HG02973 (cell line): Measurements from ENCODE around the gene STIM1.
A peak's percentile ranks its signal among the peaks of the same experiment; 100 is the strongest.

Source experiments
- ATAC-seq: cut with Tn5 transposase; IDR thresholded peaks from one replicate; pipeline ENCODE4 v1.9.1; 2021; ENCODE audit warnings: moderate library complexity; ENCODE audit not compliant: unreplicated experiment

Gene STIM1

DNA sequence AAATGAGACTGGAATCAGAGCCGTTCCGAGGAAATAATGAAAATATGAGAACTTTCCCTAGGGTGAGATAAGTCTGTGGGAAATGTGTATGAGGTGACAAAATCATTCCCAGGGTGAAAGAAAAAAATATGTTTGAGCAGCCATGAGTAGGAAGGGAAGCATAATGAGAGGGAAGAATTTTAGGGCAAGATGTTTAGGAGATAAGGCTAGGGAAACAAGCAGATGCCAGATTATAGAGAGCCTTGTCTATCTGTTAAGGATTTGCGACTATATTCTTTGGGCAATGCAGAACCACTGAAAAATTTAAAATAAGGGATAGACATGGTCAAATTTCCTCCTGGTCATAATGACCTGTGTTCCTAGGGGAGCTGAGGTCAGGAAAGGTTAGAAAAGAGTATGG is 54.4 kb downstream of the STIM1 start:
- no peak for ATAC-seq

DNA sequence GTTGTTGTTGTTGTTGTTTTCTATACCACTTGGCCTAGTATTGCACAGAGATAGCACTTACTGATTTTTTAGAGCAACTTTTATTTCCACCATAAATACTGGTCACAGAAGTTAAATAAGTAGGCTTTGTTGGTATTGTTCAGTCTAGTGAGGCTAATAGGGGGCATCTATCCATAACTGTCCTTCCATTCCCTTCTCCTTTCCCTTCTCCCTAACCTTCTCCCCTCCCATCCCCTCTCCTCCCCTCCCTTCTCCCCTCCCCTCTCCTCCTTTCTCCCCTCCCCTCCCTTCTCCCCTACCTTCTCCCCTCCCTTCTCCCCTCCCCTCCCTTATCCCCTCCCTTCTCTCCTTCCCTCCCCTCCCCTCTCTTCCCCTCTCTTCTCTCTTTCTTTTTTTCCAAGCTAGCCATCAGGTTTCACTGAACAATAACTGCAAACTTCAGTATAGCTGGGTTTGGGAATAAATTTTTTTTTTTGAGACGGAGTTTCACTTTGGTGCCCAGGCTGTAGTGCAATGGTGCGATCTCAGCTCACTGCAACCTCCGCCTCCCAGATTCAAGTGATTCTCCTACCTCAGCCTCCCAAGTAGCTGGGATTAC is 56.5 kb downstream of the STIM1 start:
- ATAC-seq = no peak

DNA sequence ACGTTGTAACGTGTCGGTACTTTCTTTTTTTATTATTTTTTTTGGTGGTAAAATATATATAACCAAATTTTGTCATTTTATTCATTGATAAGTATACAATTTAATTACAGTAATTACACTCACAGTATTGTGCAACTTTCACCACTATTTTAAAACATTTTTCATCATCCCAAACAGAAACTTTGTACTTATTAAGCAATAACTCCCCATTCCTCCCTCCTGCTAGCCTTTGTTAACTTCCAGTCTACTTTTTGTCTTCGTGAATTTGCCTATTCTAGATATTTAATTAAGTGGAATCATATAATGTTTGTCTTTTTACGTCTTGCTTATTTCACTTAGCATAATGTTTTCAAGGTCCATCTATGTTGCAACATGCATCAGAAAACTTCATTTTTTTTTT is 58.5 kb downstream of the STIM1 start:
- no peak for ATAC-seq

- ATAC-seq = no peak
Observed at GRCh38 chr11:3914805-3915204, 59.3 kb downstream of the STIM1 start.

- ATAC-seq = no peak
Observed at GRCh38 chr11:3916962-3917361, 61.5 kb downstream of the STIM1 start.

DNA sequence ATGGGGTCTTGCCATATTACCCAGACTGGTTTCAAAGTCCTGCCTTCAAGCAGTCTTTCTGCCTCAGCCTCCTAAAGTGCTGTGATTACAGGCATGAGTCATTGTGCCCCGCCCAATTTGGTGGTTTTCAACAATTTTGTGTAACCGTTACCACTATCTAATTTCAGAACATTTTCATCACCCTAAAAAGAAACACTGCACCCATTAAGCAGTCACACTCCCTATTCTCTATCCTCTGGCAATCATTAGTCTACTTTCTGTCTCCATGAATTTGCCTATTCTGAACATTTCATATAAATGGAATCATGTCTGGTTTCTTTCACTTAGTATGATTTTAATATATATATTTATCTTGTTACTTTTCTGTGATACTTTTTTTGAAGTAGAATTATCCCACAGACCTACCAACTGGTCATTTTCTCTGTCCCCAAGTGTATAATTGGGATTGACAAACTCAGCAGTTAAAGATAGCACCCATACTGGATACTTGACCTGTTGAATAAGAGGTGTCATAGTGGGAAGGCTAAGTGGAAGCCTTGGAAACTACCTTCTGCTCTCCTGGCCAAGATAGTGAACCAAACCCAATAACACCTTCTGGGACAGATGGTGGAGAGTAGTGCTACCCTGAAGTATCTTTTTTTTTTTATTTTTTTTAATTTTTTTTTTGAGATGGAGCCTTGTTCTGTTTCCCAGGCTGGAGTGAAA is 64.8 kb downstream of the STIM1 start:
- ATAC-seq = peak; percentile 79

- ATAC-seq = no peak
Observed at GRCh38 chr11:3922056-3922455, 66.6 kb downstream of the STIM1 start.

GRCh38 chr11:3925513-3925912 is 70.0 kb downstream of the STIM1 start:
- no peak for ATAC-seq

DNA sequence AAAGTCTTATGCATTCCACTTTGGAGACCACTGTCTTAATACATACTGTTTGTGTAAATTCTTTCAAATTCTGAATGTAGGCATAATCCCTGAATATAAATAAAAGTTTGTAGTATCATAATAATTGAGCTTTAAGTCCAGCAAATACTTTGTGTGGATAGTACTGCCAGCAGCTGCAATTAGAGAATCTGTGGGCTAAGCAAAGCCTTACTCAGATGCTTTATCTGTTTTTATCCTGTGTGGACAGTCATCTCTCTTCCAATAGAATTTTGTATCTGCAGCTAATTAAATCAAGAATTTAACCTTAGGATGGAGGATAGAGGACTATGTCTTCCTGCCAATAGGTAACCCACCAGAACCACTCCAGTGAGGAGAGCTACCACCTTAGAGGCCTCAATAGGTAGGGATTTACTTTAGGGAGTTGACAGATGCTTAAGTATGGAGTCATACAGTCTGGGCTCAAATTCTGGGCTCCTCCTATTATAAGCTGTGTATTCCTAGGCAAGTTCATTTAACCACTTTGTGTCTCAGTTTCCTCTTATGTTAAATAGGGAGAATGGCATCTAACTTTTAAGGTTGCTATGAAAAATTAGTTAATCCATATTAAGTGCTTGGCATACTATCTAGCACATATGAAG is 71.1 kb downstream of the STIM1 start:
- ATAC-seq = no peak

DNA sequence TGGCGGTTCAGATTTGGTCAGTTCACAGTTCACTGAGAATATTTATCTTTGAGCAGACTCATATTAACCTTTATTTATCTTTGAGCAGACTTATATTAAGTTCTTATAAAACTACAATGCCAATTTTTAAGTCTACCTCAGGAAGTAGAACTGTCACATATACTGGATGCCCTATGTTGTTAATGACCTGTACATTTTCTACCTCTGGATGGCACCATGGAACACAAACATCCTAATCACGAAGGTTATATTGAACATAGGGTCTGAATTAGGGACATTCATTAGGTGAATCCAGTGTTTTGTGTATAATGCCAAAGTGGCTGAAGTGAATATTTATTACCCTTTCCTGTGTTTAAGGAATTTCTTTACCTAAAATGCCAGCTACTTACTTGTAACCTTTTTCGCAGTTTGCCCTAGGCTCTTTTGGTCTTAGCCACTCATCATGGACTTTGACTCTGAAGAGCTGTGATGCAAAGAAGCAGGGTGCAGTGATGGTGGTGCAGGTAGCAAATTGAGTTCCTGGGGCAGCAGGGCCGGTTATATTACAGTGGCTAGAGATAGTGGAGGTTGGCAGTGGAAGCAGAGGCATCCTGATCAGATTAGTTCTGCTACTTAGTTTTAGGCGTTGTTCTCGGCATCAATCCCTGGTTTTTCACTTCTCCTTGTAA is 71.8 kb downstream of the STIM1 start:
- no peak for ATAC-seq

GRCh38 chr11:3929232-3929631 is 73.8 kb downstream of the STIM1 start:
- ATAC-seq = no peak

- ATAC-seq = no peak
Observed at GRCh38 chr11:3929649-3930048, 74.2 kb downstream of the STIM1 start.

DNA sequence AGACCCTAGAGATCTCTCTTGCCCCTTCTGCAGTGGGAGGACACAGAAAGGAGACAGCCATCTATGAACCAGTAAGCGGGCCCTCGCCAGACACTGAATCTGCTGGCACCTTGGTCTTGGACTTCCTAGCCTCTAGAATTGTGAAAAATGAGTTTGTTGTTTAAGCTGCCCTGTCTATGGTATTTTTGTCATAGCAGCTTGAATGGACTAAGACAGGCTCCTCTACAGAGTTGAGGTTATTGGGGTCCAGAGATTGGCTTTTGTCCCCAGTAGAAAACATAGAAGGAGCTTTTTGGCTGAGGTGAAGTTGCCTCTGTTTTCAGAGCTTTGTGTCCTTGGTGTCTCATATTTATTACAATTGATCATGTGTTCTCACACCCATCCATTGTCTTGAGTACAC is 77.2 kb downstream of the STIM1 start:
- no peak for ATAC-seq

- no peak for ATAC-seq
Observed at GRCh38 chr11:3933165-3933628, 77.7 kb downstream of the STIM1 start.

DNA sequence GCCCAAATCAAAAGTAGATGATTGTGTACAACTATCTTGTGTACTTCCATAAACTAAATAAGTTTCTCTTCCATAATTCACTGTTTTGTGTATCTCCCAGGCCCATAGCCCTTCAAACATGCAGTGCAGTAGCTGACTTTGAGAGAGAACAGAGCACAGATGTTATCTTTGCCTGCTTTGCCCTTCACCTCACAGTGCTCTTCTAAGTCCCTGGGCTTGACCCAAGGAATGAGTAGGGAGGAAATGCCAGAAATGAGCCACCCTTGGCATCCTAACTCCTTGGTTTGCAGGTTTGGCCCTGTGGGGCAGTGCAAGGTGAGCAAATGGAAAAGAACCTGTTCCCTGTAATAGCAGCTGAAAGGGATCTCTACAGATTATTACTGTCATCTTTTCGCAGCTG is 79.2 kb downstream of the STIM1 start:
- no peak for ATAC-seq

- no peak for ATAC-seq
Observed at GRCh38 chr11:3936517-3936916, 81.1 kb downstream of the STIM1 start.

- ATAC-seq = peak; percentile 49
Observed at GRCh38 chr11:3939211-3939610, 83.7 kb downstream of the STIM1 start.

DNA sequence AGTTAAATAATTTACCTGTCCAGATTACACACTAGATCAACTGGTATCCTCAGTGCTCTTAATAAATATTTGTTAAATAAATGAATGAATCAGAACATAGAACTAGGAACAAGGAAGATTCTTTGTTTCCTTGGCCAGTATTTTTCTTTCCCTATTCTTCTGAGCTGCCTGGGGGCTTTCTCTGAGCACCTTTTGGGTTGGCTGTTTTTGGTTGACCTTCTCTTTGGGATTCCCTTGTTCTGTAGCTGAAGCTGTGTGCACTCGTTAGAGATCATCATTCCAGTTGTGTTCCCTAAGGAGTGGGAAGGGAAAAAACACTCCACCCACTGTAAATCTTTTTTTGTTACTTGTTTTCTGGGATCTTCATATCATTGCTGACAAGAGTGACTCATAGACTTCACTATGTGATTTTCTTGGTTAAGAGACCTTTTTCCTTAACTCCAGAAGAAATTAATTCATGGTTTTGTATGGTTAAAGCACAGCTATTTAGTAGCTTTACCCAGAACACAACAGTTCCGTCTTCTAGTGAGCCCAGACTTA is 84.3 kb downstream of the STIM1 start:
- no peak for ATAC-seq

DNA sequence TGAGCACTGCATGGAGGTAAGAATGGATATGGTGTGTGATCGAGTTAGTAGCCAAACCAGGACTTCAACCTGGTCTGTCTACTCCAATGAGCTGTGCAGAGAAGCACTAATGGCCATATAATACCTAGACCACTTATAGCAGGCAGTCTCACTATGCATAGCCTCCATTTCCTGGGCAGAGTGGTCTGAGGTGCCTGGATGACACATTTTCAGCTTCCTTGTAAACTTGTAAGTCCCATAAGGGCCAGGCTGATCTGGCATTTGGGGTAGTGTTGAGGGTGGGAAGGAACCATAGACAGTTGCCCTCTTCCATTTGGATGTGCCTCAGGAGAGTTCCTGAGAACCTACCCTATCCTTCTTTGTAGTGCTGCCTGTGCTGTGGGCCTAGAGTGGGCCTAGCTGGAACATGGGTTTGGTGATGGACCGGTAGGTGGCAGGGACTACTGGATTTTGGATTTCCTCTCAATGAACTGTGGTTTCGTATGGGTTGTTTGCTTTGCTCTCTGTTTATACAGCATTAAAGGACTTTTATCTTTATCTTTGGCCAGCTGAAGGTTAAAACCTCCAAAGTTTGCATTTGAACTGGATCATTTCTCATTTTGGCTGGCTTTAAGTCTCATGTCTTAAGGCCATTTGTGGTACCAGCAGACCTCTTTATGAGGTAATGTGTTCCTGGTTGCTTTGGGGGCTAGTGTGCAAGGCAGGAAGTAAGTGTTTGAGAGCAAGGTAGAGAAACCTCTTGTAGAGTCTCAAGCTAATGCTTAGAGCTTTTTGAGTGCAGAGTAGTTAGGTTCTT is 86.9 kb downstream of the STIM1 start:
- no peak for ATAC-seq

DNA sequence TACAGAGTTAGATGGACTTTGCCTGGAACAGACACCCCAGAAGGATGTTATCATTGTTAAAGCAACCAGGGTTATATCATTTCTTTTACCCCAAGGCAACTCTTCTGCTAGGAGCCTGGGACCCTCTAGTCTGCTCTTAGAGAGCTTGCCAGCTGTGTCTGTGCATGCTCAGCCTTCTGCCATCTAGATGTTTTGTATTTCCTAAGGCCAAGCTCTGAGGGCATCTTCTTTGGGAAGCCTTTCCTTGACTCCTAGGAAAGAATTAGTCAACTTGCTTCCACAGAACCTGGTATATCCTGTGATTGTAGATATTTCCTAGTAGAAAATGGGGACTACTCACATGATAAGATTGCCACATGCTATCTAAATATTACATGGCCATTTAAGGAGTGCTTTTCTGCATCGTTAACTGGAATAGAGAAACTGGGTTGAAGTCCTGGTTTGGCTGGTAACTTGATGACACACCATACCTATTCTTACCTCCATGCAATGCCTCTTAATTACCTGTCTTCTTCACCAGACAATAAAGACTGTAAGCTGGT is 87.6 kb downstream of the STIM1 start:
- ATAC-seq = no peak
